NCI-H2227 treated with DMSO at 0.1 percent for 48 hours (cell line): ENCODE measurements around the gene MAP3K5.

Experiments used
- DNase-seq: peaks from one replicate; lab custom pipeline; 2025; lab: John Stamatoyannopoulos, UW

MAP3K5 gene

GRCh38 chr6:136517002-136517401 is 275.3 kb downstream of the MAP3K5 start:
- DNase-seq = peak; percentile 52

- no peak for DNase-seq
Observed at GRCh38 chr6:136514591-136514990, 277.7 kb downstream of the MAP3K5 start.

GRCh38 chr6:136511926-136512325 is 280.4 kb downstream of the MAP3K5 start:
- no peak for DNase-seq

- no peak for DNase-seq
Observed at GRCh38 chr6:136511397-136511796, 280.9 kb downstream of the MAP3K5 start.

- no peak for DNase-seq
Observed at GRCh38 chr6:136510782-136511181, 281.5 kb downstream of the MAP3K5 start.

- DNase-seq = no peak
Observed at GRCh38 chr6:136510299-136510698, 282.0 kb downstream of the MAP3K5 start.

- DNase-seq = no peak
Observed at GRCh38 chr6:136508725-136509392, 283.4 kb downstream of the MAP3K5 start.
